Kidney epithelial cell (primary cell): ENCODE measurements around the gene PTCSC3. TPM values are rescaled to one million over a fixed set of nuclear protein-coding genes. Genes with fewer than 3 reads are reported as not detected.

Experiments used
- DNase-seq: peaks from one replicate; pipeline ENCODE4 v3.0.0-alpha.2; 2010; ENCODE audit warnings: low read depth
- H3K27me3 ChIP-seq: 2 replicates; pipeline ENCODE4 v1.6.0; 2011; ENCODE audit warnings: low read length; ENCODE audit not compliant: control insufficient read depth, insufficient read depth
- H3K36me3 ChIP-seq: 2 replicates; pipeline ENCODE4 v1.5.1; 2011; ENCODE audit warnings: low read length; ENCODE audit not compliant: control insufficient read depth, insufficient read depth
- H3K4me3 ChIP-seq: 2 replicates; pipeline ENCODE4 v1.5.1; 2011; ENCODE audit warnings: low read depth, mild to moderate bottlenecking, control low read depth, low read length
- CTCF ChIP-seq: IDR thresholded peaks from 2 replicates; pipeline ENCODE4 v1.5.1; 2011; ENCODE audit warnings: mild to moderate bottlenecking, moderate library complexity, low read length, control low read depth, inconsistent platforms; ENCODE audit not compliant: insufficient read depth, poor library complexity, severe bottlenecking
- total RNA-seq: library from RNA; depleted of rRNA; stranded (reverse); fragments of >200 nt; gene quantifications from 2 replicates; pipeline ENCODE4 v1.2.3, GENCODE V29; 2015

PTCSC3 gene
- total RNA-seq = not detected in 2 replicates

GRCh38 chr14:36176524-36176923 is at the start of gene PTCSC3:
Gene PTCSC3 (minus strand): TSS chr14:36176722.
- no peak for DNase-seq
- no peaks in the 10 kb centered on the region for H3K27me3 ChIP-seq
- H3K4me3 ChIP-seq = no peak within 1 kb of the TSS
- H3K36me3 ChIP-seq = no peaks in the 10 kb centered on the region
- TF ChIP-seq CTCF = no peak

- no peak for TF ChIP-seq CTCF
- Histone ChIP-seq H3K27me3 (no peaks in the 10 kb centered on the region), H3K36me3 (no peaks in the 10 kb centered on the region), H3K4me3 (no peak overlapping the region)
- no peak for DNase-seq
Measured at GRCh38 chr14:36226164-36226563, 49.6 kb upstream of the PTCSC3 start.

GRCh38 chr14:36224176-36224575 is 47.7 kb upstream of the PTCSC3 start:
- no peaks in the 10 kb centered on the region for H3K27me3 ChIP-seq
- TF ChIP-seq CTCF = no peak
- no peak overlapping the region for H3K4me3 ChIP-seq
- H3K36me3 ChIP-seq = no peaks in the 10 kb centered on the region
- DNase-seq = no peak

- no peak overlapping the region for H3K4me3 ChIP-seq
- no peaks in the 10 kb centered on the region for H3K27me3 ChIP-seq
- H3K36me3 ChIP-seq = no peaks in the 10 kb centered on the region
- no peak for DNase-seq
- no peak for TF ChIP-seq CTCF
Measured at GRCh38 chr14:36223558-36223957, 47.0 kb upstream of the PTCSC3 start.

GRCh38 chr14:36222952-36223468 is 46.5 kb upstream of the PTCSC3 start:
- Histone ChIP-seq H3K27me3 (no peaks in the 10 kb centered on the region), H3K4me3 (no peak overlapping the region), H3K36me3 (no peaks in the 10 kb centered on the region)
- TF ChIP-seq CTCF = no peak
- no peak for DNase-seq

GRCh38 chr14:36222337-36222736 is 45.8 kb upstream of the PTCSC3 start:
- no peak for DNase-seq
- no peak overlapping the region for H3K4me3 ChIP-seq
- H3K27me3 ChIP-seq = no peaks in the 10 kb centered on the region
- TF ChIP-seq CTCF = no peak
- H3K36me3 ChIP-seq = no peaks in the 10 kb centered on the region
